EL (cell line): ENCODE results near the gene DPY19L1.
"Not testable (repeated sequence)": the region's sequence is repeated elsewhere in the genome, so short reads cannot be mapped to it uniquely, and the experiment has no call there.

ENCODE experiments used
- DNase-seq: peaks from one replicate; pipeline ENCODE4 v3.0.0-alpha.2; 2016

DPY19L1 gene

DNA sequence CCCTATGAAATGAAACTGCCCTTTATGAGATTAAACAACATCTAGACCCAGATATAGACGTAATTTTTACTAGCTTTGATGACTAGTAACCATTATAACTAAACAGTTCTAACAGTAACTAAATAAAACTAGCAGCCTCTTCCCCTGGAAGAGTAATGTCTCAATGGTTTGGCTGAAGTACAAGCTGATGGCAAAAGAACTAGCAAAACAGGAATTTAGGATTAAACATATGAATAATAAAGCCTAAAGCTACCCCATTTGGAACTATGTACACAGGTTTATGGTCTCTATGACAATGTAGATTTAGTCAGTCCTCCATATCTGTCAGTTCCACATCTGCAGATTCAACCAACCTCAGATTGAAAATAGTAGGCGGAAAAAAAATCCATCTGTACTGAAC, 6.4 kb downstream of the DPY19L1 start:
- DNase-seq = no peak

DNA sequence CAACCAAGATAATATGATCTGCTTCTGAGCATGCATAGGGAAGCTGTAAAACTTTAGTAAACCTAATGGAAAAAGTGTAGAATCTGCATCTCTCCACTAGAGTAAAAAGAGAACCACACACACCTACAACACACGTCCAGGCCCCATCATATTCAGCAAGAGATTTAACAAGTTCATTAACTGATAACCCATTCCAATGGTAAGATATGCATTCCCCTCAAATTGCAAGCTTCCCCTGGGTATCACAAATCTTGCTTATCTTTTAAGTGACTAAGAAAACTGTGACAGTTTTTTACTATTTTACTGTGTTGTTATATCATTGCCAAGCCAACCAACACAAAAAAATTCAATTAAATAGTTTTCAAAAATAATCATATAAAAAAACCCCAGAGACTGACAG, 8.0 kb downstream of the DPY19L1 start:
- DNase-seq = no peak

DNA sequence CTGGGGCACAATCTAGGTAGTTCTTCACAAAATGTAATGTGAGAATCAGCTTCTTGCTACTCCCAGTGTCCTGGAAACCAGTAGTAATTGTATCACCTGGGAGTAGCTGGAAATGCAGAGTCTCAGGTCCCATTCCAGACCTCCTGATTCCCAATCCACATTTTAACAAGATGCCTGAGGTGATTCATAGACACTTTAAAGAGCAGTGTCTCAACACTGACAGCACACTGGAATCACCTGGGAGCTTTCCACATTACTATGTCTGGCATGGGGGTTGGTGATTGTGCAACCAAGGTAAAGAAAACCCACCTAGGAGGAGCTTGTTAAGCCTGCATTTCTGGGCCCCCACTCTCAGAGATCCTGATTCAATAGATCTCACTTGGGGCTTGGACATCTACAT, 11.1 kb downstream of the DPY19L1 start:
- DNase-seq = no peak

DNA sequence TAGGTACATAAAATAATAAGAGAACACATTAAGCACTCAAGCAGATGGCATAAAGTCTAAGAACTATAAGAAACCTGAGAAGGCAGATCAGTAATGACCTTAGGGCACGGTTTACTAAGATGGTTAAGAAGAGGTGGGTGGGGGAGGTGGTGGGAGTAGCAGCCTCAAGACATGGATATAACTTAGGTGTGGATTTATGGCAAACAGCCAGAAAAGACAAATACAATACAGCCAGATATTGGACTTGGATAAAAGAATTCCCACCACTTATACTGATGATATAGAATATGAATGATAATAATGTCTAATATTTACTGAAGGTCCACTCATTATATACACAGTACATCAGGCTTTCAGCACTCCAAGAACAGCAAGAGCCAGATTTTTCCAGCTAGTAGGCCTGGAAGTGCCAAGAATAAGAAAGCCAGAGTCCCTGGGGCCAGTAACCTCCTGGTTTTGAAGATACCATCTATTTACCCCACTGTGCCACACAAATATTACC, 11.9 kb downstream of the DPY19L1 start:
- no peak for DNase-seq

DNA sequence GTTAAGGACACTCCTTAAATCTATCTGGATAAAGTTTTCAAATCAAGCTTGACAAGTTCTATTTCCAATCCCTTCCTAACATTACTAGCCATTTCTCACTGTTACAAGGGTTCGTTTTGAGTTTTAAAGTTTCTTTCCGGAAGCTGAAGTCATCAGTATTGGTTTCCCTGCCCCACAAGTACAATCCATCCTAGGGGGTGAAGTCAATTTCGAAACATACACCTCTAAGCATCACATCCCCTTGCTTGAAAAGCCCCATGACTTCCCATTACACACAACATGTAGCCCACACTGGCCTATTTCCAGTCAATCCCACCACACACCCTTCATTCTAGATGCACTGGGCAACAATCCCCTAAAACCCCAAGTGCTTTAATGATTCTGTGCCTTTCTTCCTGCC, 13.0 kb downstream of the DPY19L1 start:
- no peak for DNase-seq

DNA sequence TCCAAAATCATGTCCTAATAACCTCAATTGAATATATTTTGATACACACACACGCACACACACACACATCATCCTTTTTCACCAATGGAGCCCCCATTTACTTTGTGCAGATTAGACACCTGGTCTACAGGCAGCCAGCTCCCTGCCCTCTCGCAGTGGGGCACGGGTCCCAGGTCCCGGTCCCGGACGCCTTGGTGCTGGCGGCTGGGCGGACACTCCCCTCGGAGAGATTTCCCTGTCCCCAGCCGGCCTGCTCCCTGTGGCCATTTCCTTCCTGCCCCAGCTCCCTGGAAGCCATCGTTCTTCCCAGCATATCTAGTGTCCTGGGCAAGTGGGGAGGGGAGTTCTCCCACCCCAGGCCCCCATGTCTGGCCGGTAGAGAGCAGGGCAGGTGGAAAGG, 14.6 kb downstream of the DPY19L1 start:
- no peak for DNase-seq

DNA sequence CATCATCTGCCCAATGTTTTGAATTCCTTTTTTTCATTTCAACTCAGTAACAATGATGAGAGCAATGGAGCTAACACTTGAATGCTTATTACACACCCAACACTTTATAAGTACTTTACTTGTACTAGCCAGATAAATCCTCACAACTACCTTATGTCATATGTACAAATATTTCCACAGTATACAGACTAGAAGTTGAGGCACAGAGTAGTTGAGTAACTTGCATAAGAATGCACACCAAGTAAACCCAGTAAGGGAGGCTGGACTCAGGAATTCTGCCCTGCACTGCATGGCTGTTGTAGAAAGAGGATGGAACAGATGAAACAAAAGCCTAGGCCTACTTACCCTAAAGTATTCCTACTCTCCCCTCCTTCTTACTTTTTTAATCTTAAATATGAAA, 15.8 kb downstream of the DPY19L1 start:
- no peak for DNase-seq

DNA sequence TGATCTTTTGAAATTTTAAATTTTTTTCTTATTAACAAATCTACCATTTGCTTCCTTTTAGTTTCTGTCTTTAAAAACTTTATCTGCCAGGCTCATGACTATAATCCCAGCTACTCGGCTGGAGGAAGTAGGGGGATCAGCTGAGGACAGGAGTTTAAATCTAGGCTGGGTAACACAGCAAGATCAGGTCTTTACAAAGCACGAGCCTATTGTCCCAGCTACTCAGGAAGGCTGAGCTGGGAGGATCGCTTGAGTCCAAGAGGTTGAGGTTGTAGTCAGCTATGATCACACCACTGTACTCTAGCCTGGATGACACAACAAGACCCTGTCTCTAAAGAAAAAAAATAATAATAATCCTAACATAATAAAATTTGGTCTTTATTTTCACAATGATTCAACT, 17.5 kb downstream of the DPY19L1 start:
- no peak for DNase-seq

DNA sequence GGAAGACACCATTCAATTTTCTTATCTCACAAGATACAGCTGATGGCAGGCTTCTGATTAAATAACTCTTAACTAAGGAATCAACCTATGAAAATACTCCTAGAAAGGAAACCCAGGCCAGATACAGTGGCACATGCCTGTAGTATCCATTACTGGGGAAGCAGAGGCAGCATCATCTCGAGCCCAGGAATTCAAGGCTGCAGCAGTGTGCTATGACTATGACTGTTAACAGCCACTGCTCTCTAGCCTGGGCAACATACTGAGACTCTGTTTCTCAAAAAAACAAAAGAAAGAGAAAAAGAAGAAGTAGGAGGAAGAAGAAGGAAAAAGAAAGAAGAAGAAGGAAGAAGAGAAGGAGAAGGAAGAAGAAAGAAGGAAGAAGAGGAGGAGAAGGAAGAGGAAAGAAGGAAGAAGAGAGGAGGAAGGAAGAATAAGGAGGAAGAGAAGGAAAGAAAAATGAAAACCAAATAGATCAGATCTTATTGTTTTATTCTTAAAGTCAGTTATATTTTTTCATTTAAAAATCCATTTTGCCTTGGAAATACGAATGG, 18.0 kb downstream of the DPY19L1 start:
- DNase-seq = no peak

DNA sequence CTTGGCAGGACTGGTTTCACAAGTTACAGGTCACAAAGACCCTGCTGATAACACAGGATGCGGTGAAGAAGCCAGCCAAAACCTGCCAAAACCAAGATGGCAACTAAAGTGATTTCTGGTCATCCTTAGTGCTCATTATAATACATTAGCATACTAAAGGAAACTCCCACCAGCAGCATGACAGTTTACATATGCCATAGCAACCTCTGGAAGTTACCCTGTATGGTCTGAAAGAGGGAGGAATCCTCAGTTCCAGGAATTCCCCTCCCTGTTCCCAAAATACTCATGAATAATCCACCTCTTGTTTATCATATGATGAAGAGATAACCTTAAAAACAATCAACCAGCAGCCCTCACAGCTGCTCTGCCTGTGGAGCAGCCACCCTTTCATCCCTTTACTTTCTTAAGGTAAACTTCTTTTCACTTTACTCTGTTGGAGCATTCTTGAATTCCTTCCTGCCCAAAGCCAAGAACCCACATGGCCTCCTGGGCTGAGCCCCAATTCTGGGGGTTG, 21.9 kb downstream of the DPY19L1 start:
- no peak for DNase-seq

DNA sequence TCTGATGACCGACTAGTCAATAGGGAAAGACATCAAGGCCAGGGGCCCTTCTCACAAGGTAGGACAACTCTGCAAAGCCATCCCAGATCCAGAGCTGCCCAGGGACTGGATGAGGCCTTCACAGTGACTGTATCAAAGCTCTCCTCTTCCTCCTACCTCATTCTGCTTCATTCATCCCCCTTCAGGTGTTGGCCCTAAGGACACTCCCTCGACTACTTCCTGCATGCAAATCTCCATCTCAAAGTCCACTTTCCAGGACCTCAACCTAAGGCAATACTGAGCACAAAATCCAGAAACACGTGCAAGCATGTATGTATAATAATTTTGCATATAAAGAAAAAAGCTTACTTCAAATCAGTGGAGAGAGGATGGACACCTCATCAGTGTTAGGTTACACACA, 25.1 kb downstream of the DPY19L1 start:
- DNase-seq = no peak

DNA sequence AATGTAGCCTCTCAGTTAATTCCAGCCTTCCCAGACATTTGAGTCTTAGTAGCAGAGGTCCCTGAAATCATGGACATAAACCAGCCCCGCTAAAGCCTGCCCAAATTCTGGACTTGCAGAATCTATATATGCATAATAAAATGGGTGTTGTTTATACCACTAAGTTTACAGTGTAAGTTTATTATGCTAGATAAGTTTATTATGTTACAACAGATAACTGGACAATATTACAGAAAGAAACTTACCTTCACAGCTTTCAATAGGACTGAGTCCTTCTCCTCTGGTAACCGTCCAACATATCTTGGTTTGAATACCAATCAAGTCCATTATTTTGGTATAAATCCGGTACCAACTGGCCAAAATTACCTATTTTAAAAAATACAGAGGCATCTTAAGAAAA, 26.2 kb downstream of the DPY19L1 start:
- DNase-seq = no peak

DNA sequence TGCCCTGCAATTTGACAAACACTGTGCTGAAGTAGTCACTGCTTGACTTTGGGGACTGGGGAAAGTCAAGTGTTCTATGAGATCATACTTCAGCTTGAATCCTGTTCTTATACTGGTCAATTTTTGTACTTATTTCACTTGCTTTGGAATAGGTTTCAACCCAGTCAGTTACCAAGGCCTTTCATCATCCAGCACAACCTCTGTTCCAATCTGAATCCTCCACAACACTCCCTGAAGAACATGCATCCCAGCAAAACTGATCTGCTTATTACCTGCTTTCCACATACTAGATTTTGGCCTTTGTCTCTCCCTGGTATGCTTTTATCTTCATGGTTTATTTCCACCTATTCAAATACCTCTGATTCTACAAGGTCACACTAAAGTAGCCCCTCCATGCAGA, 29.5 kb downstream of the DPY19L1 start:
- DNase-seq = no peak

DNA sequence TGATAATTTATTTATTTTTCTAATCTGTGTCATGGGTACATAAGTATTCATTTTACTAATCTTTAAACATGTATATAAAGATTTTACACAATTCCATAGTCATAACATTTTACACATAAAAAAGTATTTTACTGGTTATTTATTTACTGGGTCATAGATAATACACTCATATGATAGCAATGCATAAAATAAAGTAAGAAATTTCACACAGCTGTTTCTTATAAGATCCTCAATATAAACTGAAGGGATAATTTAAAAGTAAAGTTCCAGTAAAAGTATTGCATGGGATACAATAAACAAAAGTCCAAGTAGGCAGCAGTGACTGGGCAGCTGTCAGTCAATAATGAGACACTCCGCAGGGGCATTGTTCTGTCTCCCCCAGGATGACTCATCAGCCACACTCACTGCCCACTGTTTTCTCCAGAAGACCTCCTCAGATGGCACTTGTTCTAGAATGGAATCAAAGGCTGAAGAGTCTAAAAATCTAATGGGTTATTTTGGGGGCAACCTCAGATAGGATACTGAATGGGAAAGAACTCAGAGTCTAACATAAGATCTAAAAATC, 32.7 kb downstream of the DPY19L1 start:
- DNase-seq = peak; percentile 30

DNA sequence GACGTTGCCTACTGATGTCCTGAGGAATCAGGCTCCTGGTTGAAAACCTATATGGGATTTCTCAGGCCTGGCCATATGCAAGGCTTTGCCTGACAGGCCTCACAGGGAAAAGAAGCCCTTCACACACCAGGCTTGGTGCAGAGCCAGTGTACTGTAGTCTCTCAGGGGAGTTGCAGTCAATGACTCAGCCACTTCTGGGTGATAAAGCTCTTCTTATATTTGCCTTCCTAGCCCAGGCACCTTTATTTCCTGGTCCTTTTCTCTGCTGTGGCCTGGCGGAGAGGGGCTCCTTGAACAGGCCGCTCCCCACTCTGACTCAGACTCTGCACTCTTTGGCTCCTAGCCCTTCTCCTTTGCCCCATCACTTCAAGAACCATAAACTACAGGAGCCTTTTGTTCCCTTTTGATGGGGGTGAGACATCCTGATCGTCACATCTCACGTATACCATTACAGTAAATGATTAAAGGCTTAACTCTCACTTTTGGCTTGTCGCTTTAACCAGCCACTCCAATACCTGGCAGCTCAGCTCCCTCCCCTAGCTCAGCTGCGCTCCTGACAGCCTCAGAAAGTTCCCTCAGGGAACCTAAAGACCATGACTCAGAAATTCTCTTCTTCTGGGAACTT, 33.5 kb downstream of the DPY19L1 start:
- peak; percentile 89 for DNase-seq

DNA sequence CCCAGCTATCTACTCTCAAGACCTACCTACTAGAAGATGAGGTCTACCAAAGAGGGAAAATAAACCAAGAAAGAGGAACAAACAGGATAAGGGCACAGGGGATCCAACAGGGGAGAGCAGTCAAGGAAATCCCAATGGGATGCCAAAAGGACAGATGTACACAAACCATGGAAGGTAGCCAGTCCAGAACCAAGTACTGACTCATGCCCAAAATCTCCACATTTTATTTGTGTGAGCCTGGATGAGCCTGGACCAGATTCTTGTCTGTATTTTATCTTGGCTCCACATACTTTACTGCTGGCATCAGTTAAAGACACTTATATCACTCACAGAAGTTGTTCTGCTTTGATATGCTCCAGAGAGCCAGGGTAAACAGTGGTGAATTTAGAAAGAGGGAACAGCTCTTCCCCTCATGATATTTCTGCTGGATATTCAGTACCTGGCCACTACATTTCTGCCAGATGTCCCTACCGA, 34.1 kb downstream of the DPY19L1 start:
- DNase-seq = peak; percentile 75

DNA sequence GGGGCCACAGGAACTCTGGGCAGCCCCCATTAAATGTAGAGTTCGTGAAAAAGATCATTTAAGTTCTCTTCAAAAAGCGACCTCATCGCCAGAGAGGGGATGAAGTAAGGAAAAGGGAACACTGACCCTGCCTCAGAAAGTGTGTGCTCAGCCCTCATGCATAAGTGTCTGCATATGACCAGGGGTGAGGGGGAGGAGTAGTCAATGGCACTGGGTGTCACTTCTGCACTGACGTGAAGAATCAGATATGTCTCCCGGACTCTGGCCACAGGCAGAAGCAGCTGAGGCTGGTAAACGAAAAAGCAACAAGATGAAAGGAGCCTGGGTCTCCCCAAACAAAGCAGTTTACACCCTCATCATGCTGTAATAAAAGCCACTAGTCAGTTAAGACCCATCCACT, 39.0 kb downstream of the DPY19L1 start:
- DNase-seq = not testable (repeated sequence)

DNA sequence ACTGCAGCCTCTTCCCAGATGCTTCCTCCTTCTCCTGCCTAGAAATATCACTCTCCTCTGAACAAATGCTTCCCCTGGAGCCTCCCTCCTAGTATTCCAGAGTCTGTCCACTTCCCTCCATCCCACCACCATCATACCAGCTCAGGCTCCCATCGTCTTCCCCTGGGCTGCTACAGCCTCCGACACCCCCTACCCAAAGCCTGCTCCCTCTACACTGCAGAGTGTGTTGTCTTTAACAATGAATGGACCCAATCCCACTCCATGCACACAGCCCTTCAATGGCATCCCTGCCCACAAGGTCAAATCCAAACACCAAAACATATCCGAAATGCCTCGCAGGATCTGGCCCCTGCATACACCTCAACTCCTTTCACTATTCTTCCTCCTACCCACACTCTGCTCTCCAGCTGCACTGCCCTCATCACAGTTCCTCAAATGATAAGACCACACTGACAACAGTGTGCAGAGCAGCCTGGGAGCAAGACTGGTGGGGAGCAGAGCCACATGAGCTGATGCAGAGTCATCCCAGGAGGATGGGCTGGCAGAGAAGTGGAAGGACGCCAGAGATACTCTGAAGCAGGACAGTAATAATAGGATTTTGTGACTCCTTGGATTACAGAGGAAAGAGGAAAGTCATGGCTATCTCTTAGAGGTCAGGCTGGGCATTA, 40.7 kb downstream of the DPY19L1 start:
- DNase-seq = not testable (repeated sequence)

DNA sequence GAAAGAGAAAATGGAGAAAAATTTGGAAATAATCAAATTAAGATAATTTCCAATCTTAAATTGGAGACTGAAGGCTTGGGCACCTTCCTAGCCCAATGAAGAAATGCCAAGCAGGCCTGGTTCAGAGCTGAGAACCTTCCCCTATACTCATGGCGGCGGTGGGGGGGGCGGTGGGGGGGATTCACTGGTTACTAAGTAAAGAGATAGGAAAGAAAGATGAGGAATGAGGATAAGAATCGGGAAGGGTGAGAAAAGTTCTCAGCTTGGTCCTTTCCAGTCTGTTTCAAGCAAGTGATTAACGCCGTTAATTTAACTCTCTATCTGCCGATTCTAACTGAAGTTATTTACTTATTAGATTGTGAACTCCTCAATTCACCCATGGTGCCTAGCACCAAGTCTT, 41.5 kb downstream of the DPY19L1 start:
- DNase-seq = no peak

DNA sequence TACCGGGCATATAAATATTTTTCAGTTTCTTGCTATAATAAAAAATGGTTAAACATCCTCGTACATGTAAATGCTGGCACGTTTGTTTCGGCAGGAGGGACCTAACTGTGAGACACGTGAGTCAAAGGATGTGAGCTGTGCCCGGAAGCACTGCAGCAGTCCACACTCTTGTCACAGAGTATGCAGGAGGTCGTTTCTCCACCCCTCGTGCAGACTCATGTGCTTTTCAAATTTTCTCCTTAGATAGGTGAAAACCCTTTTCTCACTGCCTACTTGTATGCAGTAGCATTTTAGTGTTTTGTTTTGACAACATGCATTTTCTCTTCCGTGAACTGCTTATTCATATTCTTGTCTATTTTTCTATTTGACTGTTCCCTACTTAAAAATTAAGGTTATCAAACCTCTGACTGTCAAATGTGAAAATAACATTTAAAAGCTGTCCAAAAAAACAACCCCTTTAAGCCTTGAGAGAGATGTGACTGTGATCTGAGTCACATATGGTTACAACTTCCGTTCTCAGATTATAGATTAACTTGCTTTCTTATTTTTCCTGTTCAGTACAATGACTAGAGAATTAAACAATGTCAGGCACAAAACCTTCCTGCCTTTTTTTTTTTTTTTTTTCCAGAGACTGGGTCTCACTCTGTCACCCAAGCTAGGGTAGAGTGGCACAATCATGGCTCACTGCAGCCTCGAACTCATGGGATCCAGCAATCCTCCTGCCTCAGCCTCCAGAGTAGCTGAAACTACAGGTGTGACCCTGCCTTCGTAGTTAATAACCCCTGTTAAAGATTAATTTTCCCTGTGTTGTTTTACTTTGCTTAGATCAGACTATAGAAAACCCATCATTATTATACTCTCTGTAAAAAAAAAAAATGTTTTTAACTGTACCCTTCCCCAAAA, 45.1 kb downstream of the DPY19L1 start:
- DNase-seq = peak; percentile 52

DNA sequence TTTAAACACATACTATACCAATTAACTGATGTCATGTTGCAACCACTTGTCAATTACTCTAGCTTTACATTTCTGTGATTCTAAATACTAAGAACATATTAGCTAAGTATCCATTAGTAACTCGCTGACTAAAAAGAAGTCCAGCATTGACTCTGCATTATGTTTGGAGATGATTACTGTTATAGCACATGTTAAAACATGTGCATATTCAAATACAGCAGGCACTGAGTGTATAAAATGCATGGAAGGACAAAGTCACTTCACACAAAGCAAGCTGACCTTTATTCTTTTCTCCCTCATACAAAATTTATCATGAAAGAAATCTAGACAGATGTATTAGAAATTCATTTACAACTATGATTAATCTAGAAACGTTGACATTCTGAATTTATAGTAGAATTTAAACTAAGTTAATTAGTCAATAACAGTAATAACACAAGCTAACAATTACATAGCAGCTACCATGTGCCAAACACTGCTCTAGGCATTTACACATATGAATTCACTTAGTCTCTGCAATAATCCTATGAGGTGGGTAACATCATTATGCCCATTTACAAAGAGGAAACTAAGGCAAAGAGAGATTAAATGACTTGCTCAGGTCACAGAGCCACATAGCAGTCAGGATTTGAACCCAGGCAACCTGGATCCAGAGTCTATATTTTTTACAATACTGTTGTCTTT, 48.7 kb downstream of the DPY19L1 start:
- not testable (repeated sequence) for DNase-seq

DNA sequence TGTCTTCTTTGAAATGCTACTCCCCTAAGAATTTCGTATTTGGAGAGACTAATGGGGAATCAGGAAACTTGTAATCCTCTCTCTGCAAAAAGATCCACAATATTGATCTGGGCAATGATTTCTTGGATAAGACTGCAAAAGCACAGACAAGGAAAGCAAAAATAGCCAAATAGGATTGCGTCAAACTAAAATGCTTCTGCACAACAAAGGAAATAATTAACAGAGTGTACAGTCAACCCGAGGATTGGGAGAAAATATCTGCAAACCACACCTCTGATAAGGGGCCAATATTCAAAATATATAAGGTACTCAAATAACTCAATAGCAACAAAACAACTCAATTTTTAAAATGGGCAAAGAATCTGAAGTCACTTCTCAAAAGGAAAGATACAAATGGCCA, 52.1 kb downstream of the DPY19L1 start:
- DNase-seq = not testable (repeated sequence)
